Activated T-cell treated with anti-CD3 and anti-CD28 coated beads, Interleukin-2, amount 50 U/mL, for 24 hours (primary cell): Measurements from ENCODE around the gene GCFC2.
"Not testable (repeated sequence)": the region's sequence is repeated elsewhere in the genome, so short reads cannot be mapped to it uniquely, and the experiment has no call there.

ENCODE experiments used
- DNase-seq: peaks from one replicate; pipeline ENCODE4 v3.0.0-alpha.2; 2020
- H3K27ac Mint-ChIP-seq: 2 replicates; pipeline ENCODE4 v1.8.0; 2020; ENCODE audit warnings: mild to moderate bottlenecking, mixed read lengths
- H3K27me3 Mint-ChIP-seq: 2 replicates; pipeline ENCODE4 v1.8.0; 2020; ENCODE audit warnings: mixed read lengths
- H3K36me3 Mint-ChIP-seq: 2 replicates; pipeline ENCODE4 v1.8.0; 2020; ENCODE audit warnings: low read depth, mixed read lengths
- H3K4me1 Mint-ChIP-seq: 2 replicates; pipeline ENCODE4 v1.8.0; 2020; ENCODE audit warnings: low read depth, mixed read lengths
- H3K4me3 Mint-ChIP-seq: 2 replicates; pipeline ENCODE4 v1.8.0; 2020; ENCODE audit warnings: mild to moderate bottlenecking, moderate library complexity, mixed read lengths
- H3K9me3 Mint-ChIP-seq: 2 replicates; pipeline ENCODE4 v1.8.0; 2020; ENCODE audit warnings: mixed read lengths

The GCFC2 gene

GRCh38 chr2:75707901-75708300, 2.8 kb downstream of the GCFC2 start:
- Mint-ChIP-seq H3K4me1 (peaks cover 33% of the 10 kb centered on the region), H3K9me3 (no peaks in the 10 kb centered on the region), H3K36me3 (peaks cover 66% of the 10 kb centered on the region), H3K4me3 (peak overlapping the region; percentile 60), H3K27me3 (no peaks in the 10 kb centered on the region), H3K27ac (peak overlapping the region; percentile 55)
- no peak for DNase-seq

GRCh38 chr2:75705921-75706320, 4.8 kb downstream of the GCFC2 start:
- Mint-ChIP-seq H3K4me3 (no peak overlapping the region), H3K9me3 (no peaks in the 10 kb centered on the region), H3K4me1 (peaks cover 31% of the 10 kb centered on the region), H3K36me3 (peaks cover 80% of the 10 kb centered on the region), H3K27me3 (no peaks in the 10 kb centered on the region), H3K27ac (no peak overlapping the region)
- DNase-seq: no peak

- H3K36me3 Mint-ChIP-seq: peaks cover 90% of the 10 kb centered on the region
- no peak for DNase-seq
- H3K4me3 Mint-ChIP-seq: no peak overlapping the region
- peaks cover 26% of the 10 kb centered on the region for H3K4me1 Mint-ChIP-seq
- H3K9me3 Mint-ChIP-seq: no peaks in the 10 kb centered on the region
- H3K27ac Mint-ChIP-seq: no peak overlapping the region
- no peaks in the 10 kb centered on the region for H3K27me3 Mint-ChIP-seq
Measured at GRCh38 chr2:75703589-75704287, 7.0 kb downstream of the GCFC2 start.

- Mint-ChIP-seq H3K4me1 (peaks cover 18% of the 10 kb centered on the region), H3K27ac (no peak overlapping the region), H3K36me3 (peaks cover 95% of the 10 kb centered on the region), H3K27me3 (no peaks in the 10 kb centered on the region), H3K4me3 (no peak overlapping the region), H3K9me3 (no peaks in the 10 kb centered on the region)
- no peak for DNase-seq
Measured at GRCh38 chr2:75702593-75702992, 8.1 kb downstream of the GCFC2 start.

DNA sequence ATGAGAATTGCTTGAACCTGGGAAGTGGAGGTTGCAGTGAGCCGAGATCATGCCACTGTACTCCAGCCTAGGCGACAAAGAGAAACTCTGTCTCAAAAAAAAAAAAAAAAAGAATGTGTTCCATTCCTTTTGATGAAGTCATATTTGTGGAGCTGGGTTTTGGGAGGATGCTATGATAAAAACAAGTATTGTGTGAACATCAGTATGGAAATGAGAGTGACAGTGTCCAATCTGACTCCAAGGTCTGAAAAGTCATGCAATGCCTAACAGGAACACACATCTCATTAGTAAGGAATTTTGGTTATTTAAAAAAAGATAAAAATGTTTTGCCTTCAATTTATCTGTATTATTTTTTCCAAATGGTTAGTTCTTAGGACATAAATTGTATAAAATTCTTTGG, 11.8 kb downstream of the GCFC2 start:
- no peak overlapping the region for H3K27ac Mint-ChIP-seq
- H3K4me3 Mint-ChIP-seq: no peak overlapping the region
- H3K4me1 Mint-ChIP-seq: peaks cover 3% of the 10 kb centered on the region
- H3K36me3 Mint-ChIP-seq: peaks cover 76% of the 10 kb centered on the region
- no peaks in the 10 kb centered on the region for H3K9me3 Mint-ChIP-seq
- DNase-seq: no peak
- no peaks in the 10 kb centered on the region for H3K27me3 Mint-ChIP-seq

DNA sequence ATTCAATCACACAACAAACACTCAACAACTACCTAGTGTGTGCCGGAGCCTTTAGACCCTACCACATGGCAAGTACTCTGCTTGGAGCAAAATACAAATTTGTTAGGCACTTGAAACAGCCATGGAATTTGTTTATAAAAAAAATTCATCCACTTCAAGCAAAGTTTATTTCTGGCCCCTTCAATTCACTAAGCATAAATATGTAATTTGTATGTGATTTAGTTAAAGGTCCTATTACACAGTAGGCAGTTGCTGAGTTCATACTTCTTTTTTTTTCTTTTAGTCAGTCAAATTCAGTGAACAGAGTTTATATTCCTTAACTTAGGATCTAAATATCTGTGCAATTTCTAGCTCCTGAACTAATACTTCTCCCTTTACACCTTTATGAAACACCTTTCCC, 22.5 kb downstream of the GCFC2 start:
- no peaks in the 10 kb centered on the region for H3K27me3 Mint-ChIP-seq
- H3K27ac Mint-ChIP-seq: no peak overlapping the region
- peaks cover 89% of the 10 kb centered on the region for H3K36me3 Mint-ChIP-seq
- no peak overlapping the region for H3K4me3 Mint-ChIP-seq
- H3K4me1 Mint-ChIP-seq: peaks cover 12% of the 10 kb centered on the region
- no peaks in the 10 kb centered on the region for H3K9me3 Mint-ChIP-seq
- no peak for DNase-seq

GRCh38 chr2:75683430-75683829, 27.3 kb downstream of the GCFC2 start:
- Mint-ChIP-seq H3K4me1 (peaks cover 12% of the 10 kb centered on the region), H3K36me3 (peaks cover 94% of the 10 kb centered on the region)
- not testable (repeated sequence) for H3K27me3 Mint-ChIP-seq, H3K9me3 Mint-ChIP-seq, H3K4me3 Mint-ChIP-seq, DNase-seq, H3K27ac Mint-ChIP-seq

GRCh38 chr2:75680402-75680801, 30.3 kb downstream of the GCFC2 start:
- Mint-ChIP-seq H3K4me3 (no peak overlapping the region), H3K9me3 (no peaks in the 10 kb centered on the region), H3K4me1 (peaks cover 17% of the 10 kb centered on the region), H3K36me3 (peaks cover 91% of the 10 kb centered on the region), H3K27me3 (no peaks in the 10 kb centered on the region), H3K27ac (no peak overlapping the region)
- no peak for DNase-seq

DNA sequence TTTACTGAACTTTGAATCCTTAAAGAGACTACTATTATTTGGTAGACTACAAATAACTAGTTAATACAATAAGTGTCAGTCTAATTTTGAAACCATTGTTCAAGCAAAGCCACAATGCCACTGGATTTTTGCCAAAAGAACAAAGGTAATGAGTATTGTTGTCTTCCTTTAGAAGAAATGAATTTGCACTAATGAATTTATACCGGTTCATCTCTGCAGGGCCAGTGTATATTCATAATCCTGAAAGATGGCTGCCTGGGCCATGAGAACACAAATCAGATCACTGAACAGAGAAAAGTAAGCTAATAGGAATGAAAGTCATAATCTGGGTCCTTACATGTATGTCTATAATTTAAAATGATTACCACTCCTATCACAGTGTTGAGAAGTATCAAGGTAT, 31.2 kb downstream of the GCFC2 start:
- no peaks in the 10 kb centered on the region for H3K27me3 Mint-ChIP-seq
- no peak for DNase-seq
- no peak overlapping the region for H3K27ac Mint-ChIP-seq
- H3K9me3 Mint-ChIP-seq: no peaks in the 10 kb centered on the region
- peaks cover 87% of the 10 kb centered on the region for H3K36me3 Mint-ChIP-seq
- peaks cover 12% of the 10 kb centered on the region for H3K4me1 Mint-ChIP-seq
- H3K4me3 Mint-ChIP-seq: no peak overlapping the region

GRCh38 chr2:75676464-75676863, 34.3 kb downstream of the GCFC2 start:
- no peak overlapping the region for H3K27ac Mint-ChIP-seq
- peaks cover 10% of the 10 kb centered on the region for H3K4me1 Mint-ChIP-seq
- no peaks in the 10 kb centered on the region for H3K27me3 Mint-ChIP-seq
- no peak overlapping the region for H3K4me3 Mint-ChIP-seq
- peaks cover 80% of the 10 kb centered on the region for H3K36me3 Mint-ChIP-seq
- DNase-seq: no peak
- H3K9me3 Mint-ChIP-seq: no peaks in the 10 kb centered on the region

DNA sequence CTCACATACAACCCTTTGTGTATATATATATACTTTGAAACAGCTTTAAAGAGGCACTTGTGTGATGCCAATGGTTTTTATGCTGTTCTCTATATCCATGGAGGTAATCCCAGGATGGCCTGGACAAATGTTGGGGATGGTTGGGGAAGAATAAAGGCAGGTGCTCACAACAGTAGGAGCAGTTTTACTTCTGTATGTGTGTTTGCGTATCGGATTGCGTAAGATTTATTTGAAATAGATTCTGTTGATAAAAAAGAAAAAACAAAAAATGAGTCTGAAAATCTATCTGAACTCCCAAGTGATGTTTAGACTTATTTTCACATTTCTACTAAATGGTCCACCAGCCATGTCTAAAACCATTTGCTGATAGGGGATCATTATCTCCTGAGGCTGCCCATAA, 34.8 kb downstream of the GCFC2 start:
- Mint-ChIP-seq H3K27ac (no peak overlapping the region), H3K36me3 (peaks cover 80% of the 10 kb centered on the region), H3K4me1 (peaks cover 10% of the 10 kb centered on the region), H3K27me3 (no peaks in the 10 kb centered on the region), H3K9me3 (no peaks in the 10 kb centered on the region), H3K4me3 (no peak overlapping the region)
- no peak for DNase-seq

- H3K36me3 Mint-ChIP-seq: peaks cover 80% of the 10 kb centered on the region
- H3K4me3 Mint-ChIP-seq, DNase-seq, H3K9me3 Mint-ChIP-seq, H3K27me3 Mint-ChIP-seq, H3K27ac Mint-ChIP-seq: not testable (repeated sequence)
- peaks cover 10% of the 10 kb centered on the region for H3K4me1 Mint-ChIP-seq
Measured at GRCh38 chr2:75675423-75675822, 35.3 kb downstream of the GCFC2 start.

GRCh38 chr2:75667884-75668283, 42.8 kb downstream of the GCFC2 start:
- no peak overlapping the region for H3K4me3 Mint-ChIP-seq
- H3K9me3 Mint-ChIP-seq: no peaks in the 10 kb centered on the region
- H3K36me3 Mint-ChIP-seq: peaks cover 84% of the 10 kb centered on the region
- no peak for DNase-seq
- H3K27me3 Mint-ChIP-seq: no peaks in the 10 kb centered on the region
- H3K4me1 Mint-ChIP-seq: peaks cover 3% of the 10 kb centered on the region
- no peak overlapping the region for H3K27ac Mint-ChIP-seq

DNA sequence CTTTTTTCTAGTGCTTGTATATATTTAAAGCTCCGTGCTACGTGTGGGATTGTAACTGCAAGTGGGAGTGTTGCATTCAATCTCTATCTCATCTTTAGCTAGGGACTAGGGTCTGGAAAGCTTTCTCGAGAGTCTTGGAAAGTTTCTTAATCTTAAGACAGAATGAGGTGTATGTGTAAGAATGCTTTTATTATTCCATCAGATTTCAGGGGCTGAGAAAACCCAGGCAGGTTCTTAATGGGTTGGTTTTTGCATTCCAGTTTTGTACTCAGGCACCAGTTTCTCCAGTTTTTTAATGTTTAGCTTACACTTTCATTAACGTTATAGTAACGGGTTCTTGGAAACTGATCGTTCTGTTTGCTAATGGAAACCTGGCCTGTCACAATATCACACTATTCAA, 43.8 kb downstream of the GCFC2 start:
- DNase-seq: no peak
- no peak overlapping the region for H3K27ac Mint-ChIP-seq
- H3K36me3 Mint-ChIP-seq: peaks cover 88% of the 10 kb centered on the region
- H3K9me3 Mint-ChIP-seq: no peaks in the 10 kb centered on the region
- no peak overlapping the region for H3K4me3 Mint-ChIP-seq
- H3K27me3 Mint-ChIP-seq: no peaks in the 10 kb centered on the region
- no peaks in the 10 kb centered on the region for H3K4me1 Mint-ChIP-seq

DNA sequence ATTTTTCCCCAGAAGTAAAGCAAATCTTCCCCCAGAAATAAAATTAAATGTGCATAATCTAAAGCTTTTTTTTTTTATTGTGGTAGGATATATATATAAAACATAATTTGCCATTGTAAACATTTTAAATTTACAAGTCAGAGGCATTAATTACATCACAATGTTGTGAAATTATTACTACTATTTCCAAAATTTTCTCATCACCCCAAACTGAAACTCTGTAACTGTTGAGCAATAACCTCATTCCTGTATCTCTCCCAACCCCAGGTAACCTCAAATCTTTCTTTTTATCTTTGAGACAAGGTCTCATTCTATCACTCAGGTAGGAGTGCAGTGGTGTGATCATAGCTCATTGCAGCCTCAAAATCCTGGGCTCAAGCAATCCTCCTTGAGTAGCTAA, 52.9 kb downstream of the GCFC2 start:
- no peaks in the 10 kb centered on the region for H3K27me3 Mint-ChIP-seq
- peaks cover 23% of the 10 kb centered on the region for H3K4me1 Mint-ChIP-seq
- no peak for DNase-seq
- H3K4me3 Mint-ChIP-seq: no peak overlapping the region
- peaks cover 20% of the 10 kb centered on the region for H3K9me3 Mint-ChIP-seq
- H3K27ac Mint-ChIP-seq: no peak overlapping the region
- peaks cover 98% of the 10 kb centered on the region for H3K36me3 Mint-ChIP-seq

DNA sequence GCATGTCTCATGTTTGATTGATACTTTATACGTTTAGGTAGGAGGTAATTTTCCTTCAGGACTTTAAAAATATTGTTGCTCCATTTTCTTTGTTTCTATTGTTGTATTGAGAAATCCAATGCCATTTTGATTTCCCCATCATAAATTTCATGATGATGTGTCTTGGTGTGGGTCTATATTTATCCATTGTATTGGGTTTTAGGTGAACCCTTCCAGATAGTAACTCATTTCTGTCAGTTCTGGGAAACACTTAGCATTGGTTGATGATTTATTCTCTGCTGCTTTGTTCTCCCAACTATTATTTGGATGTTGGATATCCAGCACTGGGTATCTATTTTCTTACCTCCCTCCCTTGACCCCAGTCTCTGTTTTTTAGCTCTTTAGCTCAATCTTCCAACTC, 54.2 kb downstream of the GCFC2 start:
- Mint-ChIP-seq H3K4me1 (peaks cover 26% of the 10 kb centered on the region), H3K27me3 (no peaks in the 10 kb centered on the region), H3K4me3 (no peak overlapping the region), H3K36me3 (peaks cover 97% of the 10 kb centered on the region), H3K27ac (no peak overlapping the region), H3K9me3 (peaks cover 20% of the 10 kb centered on the region)
- DNase-seq: no peak
